Activated naive CD8-positive, alpha-beta T cell treated with anti-CD3 and anti-CD28 coated beads, Interleukin-2, amount 50 U/mL, for 24 hours (primary cell): ENCODE data around the gene SMURF2.

Source experiments
- ATAC-seq: fragments of 150-1000 bp; cut with Tn5 transposase; one replicate; pipeline ENCODE4 v1.10.0; 2021
- DNase-seq: peaks from one replicate; pipeline ENCODE4 v3.0.0; 2021
- H3K27ac Mint-ChIP-seq: one replicate; pipeline ENCODE4 v1.8.0; 2021; ENCODE audit warnings: mild to moderate bottlenecking, mixed read lengths
- H3K27me3 Mint-ChIP-seq: one replicate; pipeline ENCODE4 v1.8.0; 2021; ENCODE audit warnings: mixed read lengths
- H3K36me3 Mint-ChIP-seq: one replicate; pipeline ENCODE4 v1.8.0; 2021; ENCODE audit warnings: low read depth, mixed read lengths
- H3K4me1 Mint-ChIP-seq: one replicate; pipeline ENCODE4 v1.8.0; 2021; ENCODE audit warnings: mixed read lengths
- H3K4me3 Mint-ChIP-seq: one replicate; pipeline ENCODE4 v1.8.0; 2021; ENCODE audit warnings: mild to moderate bottlenecking, moderate library complexity, mixed read lengths
- H3K9me3 Mint-ChIP-seq: one replicate; pipeline ENCODE4 v1.8.0; 2021; ENCODE audit warnings: mixed read lengths

Gene SMURF2

DNA sequence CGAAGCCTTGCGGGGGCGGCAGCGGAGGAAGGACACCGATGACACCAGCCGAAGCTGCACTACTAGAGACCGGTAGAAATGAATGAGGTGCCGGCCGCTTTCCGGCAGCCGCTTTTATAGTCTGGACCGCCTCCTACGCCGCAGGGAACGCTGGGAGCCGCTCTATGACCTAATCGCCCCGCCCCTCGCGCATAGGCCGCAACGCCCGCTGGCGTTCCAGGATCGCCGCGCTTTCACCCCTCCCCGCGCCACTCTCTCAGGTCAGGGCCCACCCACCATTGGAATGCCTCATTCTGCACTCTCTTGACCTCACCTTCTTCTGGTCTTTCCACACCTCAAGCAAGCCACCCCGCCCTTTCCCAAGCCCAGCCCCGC lies 155.9 kb downstream of the SMURF2 start, which contains the start of gene DDX5:
DDX5 (minus strand) TSS at position 89 of the 375 bp plus-strand sequence. CDS start 170 bp downstream, outside the sequence.
- peaks cover 64% of the 10 kb centered on the region for H3K4me1 Mint-ChIP-seq
- DNase-seq (peak; percentile 98), ATAC-seq (peak; percentile 71)
- H3K9me3 Mint-ChIP-seq, result no peaks in the 10 kb centered on the region
- peaks cover 3% of the 10 kb centered on the region for H3K27me3 Mint-ChIP-seq
- H3K27ac Mint-ChIP-seq, result peak within 1 kb of the TSS; percentile 100
- H3K36me3 Mint-ChIP-seq, result peaks cover 71% of the 10 kb centered on the region
- peak within 1 kb of the TSS; percentile 100 for H3K4me3 Mint-ChIP-seq

GRCh38 chr17:64505340-64506200 lies 156.5 kb downstream of the SMURF2 start:
- Mint-ChIP-seq H3K4me1 (peaks cover 70% of the 10 kb centered on the region), H3K27me3 (peaks cover 3% of the 10 kb centered on the region), H3K36me3 (peaks cover 72% of the 10 kb centered on the region), H3K4me3 (peak overlapping the region; percentile 100), H3K27ac (peak overlapping the region; percentile 100), H3K9me3 (no peaks in the 10 kb centered on the region)
- peak; percentile 83 for DNase-seq
- peak; percentile 37 for ATAC-seq

DNA sequence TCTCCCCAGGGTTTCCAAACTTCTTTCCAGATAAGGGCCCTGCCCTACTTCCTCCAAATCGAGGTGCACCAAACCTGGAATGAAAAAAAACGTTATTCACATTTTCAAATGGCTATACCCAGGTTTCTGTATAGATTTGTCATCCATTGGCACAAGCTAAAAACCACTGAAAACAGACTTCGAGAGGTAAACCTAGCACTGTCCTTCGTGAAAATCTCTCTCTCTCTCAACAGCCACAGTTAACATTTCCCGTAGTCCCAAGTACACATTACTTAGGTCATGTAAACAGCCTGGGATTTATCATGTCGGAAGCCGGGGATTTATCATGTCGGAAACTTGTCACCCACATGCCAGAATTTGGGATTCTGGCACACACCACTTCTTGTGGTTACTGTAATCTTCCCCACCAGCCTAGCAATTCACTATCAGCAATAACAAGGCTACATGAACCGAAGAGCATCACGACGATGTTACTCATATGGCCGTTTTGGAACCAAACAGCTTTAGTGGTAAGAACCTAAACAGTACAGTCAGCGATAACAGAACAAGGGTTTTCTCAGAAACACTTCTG lies 157.3 kb downstream of the SMURF2 start:
- ATAC-seq (no peak), DNase-seq (no peak)
- Mint-ChIP-seq H3K4me1 (peaks cover 76% of the 10 kb centered on the region), H3K27ac (peak overlapping the region; percentile 100), H3K4me3 (peak overlapping the region; percentile 100), H3K27me3 (peaks cover 3% of the 10 kb centered on the region), H3K9me3 (no peaks in the 10 kb centered on the region), H3K36me3 (peaks cover 74% of the 10 kb centered on the region)

DNA sequence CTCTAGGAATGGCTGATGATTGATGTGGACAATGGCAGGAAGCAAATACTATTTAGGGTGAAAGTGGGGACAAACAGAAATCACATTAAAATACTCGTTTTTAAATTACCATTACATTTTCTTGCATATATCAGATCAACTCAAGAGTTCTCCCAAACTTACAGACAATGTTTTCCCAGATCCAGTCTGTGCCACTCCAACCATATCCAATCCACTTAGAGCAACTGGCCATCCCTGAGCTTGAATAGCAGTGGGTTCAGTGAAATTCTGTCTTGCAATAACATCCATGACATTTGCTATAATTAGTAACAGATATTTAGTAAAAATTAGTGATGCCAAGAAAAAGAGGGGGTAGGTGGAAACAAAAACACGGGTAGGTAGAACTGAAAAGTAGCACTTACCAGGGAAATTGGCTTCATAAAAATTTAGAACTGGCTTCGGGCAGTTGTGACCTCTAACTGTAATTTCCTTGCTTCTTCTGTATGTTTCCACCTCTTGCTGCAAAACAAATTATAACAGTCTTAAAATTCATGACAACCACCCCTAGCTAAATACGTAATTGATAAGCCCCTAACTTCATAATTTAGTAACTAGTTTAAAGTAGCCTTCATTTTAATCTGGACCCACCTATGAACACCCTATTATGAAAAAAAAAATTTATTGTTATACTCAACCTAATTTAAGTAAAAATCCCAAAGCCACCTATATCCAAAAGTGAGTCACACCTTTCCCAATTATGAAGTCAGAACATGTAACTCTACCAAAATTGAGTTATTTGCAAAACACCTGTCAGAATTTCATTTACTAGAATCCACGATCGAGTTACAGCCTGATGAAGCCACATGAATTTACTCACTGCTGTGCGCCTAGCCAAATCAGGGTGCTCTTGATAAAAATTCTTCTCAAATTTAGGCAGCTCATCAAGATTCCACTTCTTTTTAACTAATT lies 158.0 kb downstream of the SMURF2 start:
- Mint-ChIP-seq H3K9me3 (no peaks in the 10 kb centered on the region), H3K4me1 (peaks cover 80% of the 10 kb centered on the region), H3K27me3 (peaks cover 3% of the 10 kb centered on the region), H3K4me3 (peak overlapping the region; percentile 100), H3K36me3 (peaks cover 79% of the 10 kb centered on the region), H3K27ac (peak overlapping the region; percentile 100)
- ATAC-seq (no peak), DNase-seq (no peak)

DNA sequence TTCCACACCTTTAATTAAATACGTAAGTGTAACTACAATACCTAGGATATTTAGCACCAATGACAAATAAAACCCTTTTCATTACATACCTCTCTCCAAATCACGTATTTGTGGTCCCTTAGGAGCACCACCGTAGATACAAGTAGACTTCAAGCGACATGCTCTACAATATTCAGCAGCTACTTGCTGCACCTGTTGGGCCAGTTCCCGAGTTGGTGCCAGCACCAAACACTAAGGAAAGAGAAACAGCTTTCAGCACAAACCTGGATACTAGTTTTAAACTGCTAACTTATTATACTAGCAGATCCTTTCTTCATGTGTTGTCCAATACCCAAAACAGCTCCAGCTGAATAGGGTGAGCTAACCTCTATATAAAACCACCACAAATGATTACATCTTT lies 158.8 kb downstream of the SMURF2 start:
- Mint-ChIP-seq H3K4me3 (peak overlapping the region; percentile 33), H3K27ac (peak overlapping the region; percentile 42), H3K36me3 (peaks cover 79% of the 10 kb centered on the region), H3K9me3 (no peaks in the 10 kb centered on the region), H3K27me3 (peaks cover 3% of the 10 kb centered on the region), H3K4me1 (peaks cover 82% of the 10 kb centered on the region)
- ATAC-seq (no peak), DNase-seq (no peak)

GRCh38 chr17:64502809-64503208 lies 159.3 kb downstream of the SMURF2 start:
- Mint-ChIP-seq H3K9me3 (no peaks in the 10 kb centered on the region), H3K36me3 (peaks cover 84% of the 10 kb centered on the region), H3K4me3 (peak overlapping the region; percentile 33), H3K27me3 (peaks cover 3% of the 10 kb centered on the region), H3K4me1 (peaks cover 83% of the 10 kb centered on the region), H3K27ac (peak overlapping the region; percentile 42)
- no peak for ATAC-seq
- DNase-seq, result no peak

DNA sequence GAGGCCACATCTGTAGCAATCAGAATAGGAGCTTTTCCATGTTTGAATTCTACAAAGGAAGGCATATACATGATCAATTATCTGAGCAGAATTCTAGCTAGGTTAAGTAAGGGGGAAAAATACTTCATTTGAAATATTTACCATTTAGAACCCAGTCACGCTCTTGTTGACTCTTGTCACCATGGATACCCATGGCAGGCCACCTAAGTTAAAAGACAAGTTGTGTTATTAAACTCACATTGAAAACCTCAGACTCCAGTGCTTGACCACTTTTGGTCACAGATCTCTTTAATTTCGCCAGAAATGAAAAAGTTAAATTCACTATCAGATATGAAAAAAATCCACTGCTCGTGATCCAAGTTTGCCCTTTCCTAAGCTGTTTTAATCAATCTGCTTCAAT lies 160.1 kb downstream of the SMURF2 start:
- DNase-seq, result no peak
- peaks cover 5% of the 10 kb centered on the region for H3K27me3 Mint-ChIP-seq
- no peak overlapping the region for H3K4me3 Mint-ChIP-seq
- H3K4me1 Mint-ChIP-seq, result peaks cover 85% of the 10 kb centered on the region
- ATAC-seq, result no peak
- peak overlapping the region; percentile 42 for H3K27ac Mint-ChIP-seq
- H3K36me3 Mint-ChIP-seq, result peaks cover 83% of the 10 kb centered on the region
- H3K9me3 Mint-ChIP-seq, result no peaks in the 10 kb centered on the region

DNA sequence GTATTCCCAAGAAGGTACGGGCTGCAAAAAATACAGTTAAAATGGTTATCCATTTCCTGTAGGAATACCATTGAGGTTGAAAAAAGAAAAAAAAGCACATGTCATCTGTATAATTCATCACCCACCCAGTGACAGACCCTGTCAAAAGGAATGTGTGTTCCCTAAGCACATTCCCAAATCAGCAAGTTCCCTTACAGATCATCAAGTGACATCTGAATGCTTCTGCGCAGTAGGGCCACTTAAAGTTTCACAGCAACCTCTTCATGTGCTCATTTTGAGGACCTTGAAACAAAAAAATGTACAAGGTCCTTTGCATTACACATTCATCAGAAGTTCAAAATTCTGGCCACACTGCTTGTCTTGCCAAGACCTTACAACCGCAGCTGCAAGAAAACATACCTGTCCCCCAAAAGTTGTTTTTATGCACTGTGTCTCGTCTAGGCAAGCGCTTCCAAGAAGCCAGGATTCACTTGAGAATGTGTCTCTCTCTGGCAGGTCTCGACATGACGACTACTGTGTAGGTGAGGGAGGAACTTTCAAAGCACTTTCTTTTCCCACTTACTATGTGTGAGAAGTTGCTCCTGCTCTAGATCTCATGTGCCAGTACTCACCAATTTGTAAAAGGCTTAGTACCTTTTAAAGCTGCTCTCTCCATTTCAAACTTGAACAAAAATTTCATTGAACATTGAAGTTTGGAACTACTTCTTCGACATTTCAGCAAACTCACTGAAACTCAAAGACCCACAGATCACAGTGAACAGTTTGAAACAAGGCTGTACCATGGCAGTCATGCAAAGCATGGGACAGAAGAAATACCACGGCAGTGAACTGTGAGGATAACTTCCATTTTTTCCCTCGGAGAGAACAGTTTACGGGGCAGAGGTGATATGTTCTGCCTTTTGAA lies 161.0 kb downstream of the SMURF2 start:
- peak overlapping the region; percentile 42 for H3K27ac Mint-ChIP-seq
- no peak overlapping the region for H3K4me3 Mint-ChIP-seq
- DNase-seq (no peak), ATAC-seq (no peak)
- no peaks in the 10 kb centered on the region for H3K9me3 Mint-ChIP-seq
- H3K36me3 Mint-ChIP-seq, result peaks cover 87% of the 10 kb centered on the region
- H3K27me3 Mint-ChIP-seq, result peaks cover 2% of the 10 kb centered on the region
- H3K4me1 Mint-ChIP-seq, result peaks cover 86% of the 10 kb centered on the region

DNA sequence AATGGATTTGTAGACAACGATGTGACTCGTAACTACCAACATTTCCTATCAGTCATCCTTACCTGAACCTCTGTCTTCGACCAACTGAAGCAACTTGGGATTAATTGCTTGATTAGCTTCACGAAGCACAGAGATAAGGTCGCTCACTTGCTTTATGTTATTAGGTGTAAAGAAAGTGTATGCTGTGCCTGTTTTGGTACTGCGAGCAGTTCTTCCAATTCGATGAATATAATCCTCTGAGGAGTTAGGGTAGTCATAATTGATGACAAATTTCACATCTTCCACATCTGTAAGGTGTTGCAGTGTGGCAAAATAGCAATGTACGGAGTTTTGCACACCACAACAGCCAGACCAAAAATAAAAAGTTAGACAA lies 161.6 kb downstream of the SMURF2 start:
- Mint-ChIP-seq H3K27ac (peak overlapping the region; percentile 42), H3K9me3 (no peaks in the 10 kb centered on the region), H3K36me3 (peaks cover 84% of the 10 kb centered on the region), H3K27me3 (peaks cover 2% of the 10 kb centered on the region), H3K4me3 (no peak overlapping the region), H3K4me1 (peaks cover 87% of the 10 kb centered on the region)
- no peak for ATAC-seq
- no peak for DNase-seq

GRCh38 chr17:64499805-64500486 lies 162.2 kb downstream of the SMURF2 start:
- ATAC-seq (no peak), DNase-seq (no peak)
- H3K27me3 Mint-ChIP-seq, result peaks cover 2% of the 10 kb centered on the region
- H3K4me3 Mint-ChIP-seq, result no peak overlapping the region
- peak overlapping the region; percentile 55 for H3K27ac Mint-ChIP-seq
- peaks cover 91% of the 10 kb centered on the region for H3K4me1 Mint-ChIP-seq
- no peaks in the 10 kb centered on the region for H3K9me3 Mint-ChIP-seq
- H3K36me3 Mint-ChIP-seq, result peaks cover 80% of the 10 kb centered on the region

DNA sequence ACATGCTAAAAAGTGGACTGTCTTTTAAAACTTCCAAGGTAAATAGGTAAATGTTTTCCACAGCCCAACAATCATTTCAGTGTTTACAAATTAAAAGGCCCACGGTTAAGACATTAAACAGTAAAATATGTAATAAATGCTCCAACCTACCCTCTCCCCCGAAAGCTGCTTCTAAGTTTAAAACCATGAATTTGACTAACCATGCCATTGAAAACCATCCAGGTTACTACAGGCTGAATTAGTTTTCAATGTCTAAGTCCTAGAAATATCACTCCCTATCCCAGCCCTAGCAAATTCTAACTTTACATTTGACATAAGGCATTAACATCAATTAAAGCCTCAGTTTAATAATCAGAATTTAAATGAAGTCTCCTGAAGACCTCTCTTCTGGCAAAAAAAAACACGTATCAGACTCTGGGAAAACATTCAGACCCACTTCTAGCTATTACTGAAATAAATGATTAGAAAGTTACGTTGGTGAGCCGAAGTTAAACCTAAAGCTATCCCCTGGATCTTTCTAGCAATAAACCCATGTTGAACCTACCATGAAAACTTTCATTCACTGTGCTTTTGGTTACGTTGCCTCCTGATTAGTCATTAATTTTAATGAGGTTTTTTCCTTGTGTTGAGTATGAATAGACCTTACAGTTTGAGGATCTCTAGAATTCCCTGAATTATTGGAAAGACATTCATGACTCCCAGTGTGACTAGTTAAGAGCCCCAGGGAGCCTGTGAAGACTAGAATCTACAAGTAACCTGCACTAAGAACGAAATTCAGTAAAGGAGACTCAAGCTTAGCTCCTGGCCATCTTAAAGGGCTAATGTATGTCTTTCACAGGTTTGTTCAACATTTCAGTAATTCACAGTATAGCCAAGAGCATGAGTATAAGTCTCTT lies 163.6 kb downstream of the SMURF2 start:
- H3K4me1 Mint-ChIP-seq, result peaks cover 91% of the 10 kb centered on the region
- no peaks in the 10 kb centered on the region for H3K9me3 Mint-ChIP-seq
- no peak for DNase-seq
- ATAC-seq, result no peak
- peak overlapping the region; percentile 100 for H3K27ac Mint-ChIP-seq
- H3K4me3 Mint-ChIP-seq, result peak overlapping the region; percentile 100
- H3K36me3 Mint-ChIP-seq, result peaks cover 77% of the 10 kb centered on the region
- H3K27me3 Mint-ChIP-seq, result peaks cover 2% of the 10 kb centered on the region

DNA sequence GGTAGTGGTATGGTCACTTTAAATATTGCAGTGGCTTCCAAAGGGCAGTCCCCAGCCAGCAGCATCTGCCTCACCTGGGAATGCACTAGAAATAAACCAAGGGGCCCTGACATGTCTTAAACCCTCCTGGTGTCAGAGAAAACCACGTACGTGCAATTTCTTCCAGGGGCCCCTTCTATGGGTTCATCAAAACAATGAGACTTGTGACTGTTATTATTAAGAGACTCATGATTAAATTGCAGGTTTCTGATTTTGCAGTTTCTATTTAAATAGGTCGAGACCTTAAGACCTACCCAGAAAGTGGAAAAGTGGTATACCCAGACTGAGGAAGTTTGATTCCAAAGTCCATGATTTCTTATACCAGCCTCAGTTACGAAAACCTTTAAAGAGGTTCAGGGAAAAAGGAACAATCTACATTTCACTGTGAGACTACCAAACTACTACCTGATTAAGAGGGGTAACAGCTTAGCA lies 164.5 kb downstream of the SMURF2 start:
- ATAC-seq (peak; percentile 50), DNase-seq (no peak)
- H3K9me3 Mint-ChIP-seq, result no peaks in the 10 kb centered on the region
- peak overlapping the region; percentile 100 for H3K4me3 Mint-ChIP-seq
- H3K4me1 Mint-ChIP-seq, result peaks cover 86% of the 10 kb centered on the region
- H3K27me3 Mint-ChIP-seq, result peaks cover 2% of the 10 kb centered on the region
- peak overlapping the region; percentile 100 for H3K27ac Mint-ChIP-seq
- H3K36me3 Mint-ChIP-seq, result peaks cover 73% of the 10 kb centered on the region
